ENCODE measurements around the gene TAF6.

The TAF6 gene

GRCh38 chr7:100091411-100092181 lies 27.6 kb downstream of the TAF6 start:
- DNase-seq, result peak; percentile 16

DNA sequence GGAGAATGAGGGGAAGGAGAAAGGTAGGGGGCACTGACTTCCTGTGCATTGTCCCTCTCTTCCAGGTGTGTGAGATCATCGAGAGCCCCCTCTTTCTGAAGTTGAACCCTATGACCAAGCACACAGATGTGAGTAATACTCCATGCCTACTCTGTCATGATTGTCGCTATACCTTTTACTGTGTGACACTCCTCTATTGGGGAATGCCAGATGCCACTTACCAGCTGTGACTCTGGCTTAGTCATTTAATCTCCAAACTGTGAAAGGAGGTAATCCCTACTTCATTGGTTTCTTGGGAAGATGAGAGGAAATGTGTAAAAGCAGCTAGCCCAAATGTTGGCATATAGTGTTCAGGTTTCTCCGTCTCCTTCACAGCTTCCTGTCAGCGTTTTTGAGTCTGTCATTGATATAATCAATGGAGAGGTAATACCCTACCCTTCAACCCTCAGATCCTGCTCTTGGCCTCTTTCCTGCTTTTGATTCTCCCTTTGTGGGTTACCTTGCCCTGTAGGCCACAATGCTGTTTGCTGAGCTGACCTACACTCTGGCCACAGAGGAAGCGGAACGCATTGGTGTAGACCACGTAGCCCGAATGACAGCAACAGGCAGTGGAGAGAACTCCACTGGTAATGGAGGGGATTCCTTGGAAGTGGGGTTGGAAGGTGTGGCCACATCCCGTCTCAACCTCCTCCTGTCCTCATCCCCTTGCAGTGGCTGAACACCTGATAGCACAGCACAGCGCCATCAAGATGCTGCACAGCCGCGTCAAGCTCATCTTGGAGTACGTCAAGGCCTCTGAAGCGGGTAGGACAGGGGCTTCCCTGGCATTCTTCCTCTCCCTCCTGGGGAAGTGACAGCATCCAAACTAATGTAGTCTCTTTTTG lies 28.4 kb downstream of the TAF6 start:
- DNase-seq, result no peak

- no peak for DNase-seq
Observed at GRCh38 chr7:100089458-100090196, 29.5 kb downstream of the TAF6 start.

GRCh38 chr7:100088621-100089457 lies 30.3 kb downstream of the TAF6 start, which contains the start of gene COPS6:
Gene COPS6 (plus strand): TSS chr7:100088969. CDS start chr7:100088991, 22 bp downstream.
- peak; percentile 92 for DNase-seq

DNA sequence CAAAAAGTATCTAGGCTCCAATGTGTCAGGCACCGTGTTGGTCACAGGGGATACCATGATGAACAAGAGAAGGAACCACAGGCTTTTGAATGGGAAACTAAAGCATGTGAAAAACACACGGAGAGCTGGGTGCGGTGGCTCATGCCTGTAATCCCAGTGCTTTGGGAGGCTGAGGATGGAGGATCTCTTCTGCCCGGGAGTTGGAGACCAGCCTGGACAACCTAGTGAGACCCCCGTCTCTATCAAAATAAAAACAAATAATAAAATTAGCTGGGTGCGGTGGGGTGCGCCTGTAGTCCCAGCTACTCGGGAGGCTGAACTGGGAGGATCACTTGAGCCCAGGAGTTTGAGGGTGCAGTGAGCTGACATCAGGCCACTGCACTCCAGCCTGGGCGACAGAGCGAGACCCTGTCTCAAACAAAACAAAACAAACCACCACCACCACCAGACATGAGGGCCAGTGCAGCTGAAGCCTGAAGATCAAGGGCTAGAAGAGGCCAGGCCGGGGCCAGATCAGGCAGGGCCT lies 31.0 kb downstream of the TAF6 start:
- no peak for DNase-seq

DNA sequence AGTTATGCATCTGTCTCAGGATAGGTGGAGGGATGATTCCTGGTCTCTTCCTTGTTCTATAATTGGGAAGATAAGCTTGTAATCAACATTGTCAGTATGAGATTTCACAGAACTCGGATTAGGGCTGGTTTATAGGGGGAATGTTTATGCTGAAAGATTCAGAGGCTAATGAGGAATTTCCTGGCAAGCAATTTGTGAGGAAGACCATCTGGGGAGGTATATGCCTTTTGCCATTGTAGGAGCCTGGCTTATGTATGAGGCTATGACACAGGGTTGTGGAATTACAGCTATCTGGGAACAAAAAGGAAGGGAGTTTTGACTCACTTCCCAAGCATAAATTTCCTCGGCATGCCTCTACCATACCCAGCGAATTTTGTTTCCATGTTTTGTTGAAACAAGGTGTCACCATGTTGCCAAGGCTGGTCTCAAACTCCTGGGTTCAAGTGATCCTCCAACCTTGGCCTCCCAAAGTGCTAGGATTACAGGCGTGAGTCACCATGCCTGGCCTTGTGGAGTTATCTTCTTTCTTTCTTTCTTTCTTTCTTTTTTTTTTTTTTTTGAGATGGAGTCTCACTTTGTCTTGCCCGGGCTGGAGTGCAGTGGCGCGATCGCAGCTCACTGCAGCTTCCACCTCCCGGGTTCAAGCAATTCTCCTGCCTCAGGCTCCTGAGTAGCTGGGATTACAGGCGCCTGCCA lies 32.0 kb downstream of the TAF6 start:
- no peak for DNase-seq

DNA sequence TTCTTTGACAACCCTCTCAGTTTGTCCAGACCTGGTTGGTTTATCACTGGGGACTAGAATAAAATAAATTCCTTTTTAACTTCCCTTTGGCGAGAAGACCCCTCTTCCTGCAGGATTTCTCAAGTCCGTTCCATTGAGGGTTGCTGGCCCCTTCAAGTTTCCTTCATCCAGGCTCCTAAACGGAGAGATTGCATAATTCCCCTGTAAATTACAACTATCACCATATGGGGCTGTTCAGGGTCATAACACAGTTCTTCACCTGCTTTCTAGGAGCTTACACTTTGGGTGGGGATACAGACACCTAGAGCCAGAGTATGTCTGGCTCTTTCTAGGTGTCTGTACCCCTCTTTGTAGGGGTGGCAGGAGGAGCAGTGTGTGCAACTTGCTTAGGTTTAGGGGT lies 33.6 kb downstream of the TAF6 start:
- no peak for DNase-seq

DNA sequence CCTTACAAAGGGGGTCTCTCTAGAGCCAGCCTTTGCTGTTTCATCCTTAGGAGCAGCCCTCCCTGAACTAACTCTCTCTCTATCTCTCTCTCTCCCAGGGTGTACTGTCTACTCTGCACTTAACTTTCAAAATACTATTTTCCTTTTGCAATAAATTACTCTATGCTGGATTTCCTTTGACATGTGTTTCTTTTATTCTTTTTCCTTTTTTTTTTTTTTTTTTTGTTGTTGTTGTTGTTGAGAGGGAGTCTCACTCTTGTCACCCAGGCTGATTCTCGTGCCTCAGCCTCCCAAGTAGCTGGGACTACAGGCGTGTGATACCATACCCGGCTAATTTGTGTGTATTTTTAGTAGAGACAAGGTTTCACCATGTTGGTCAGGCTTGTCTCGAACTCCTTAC lies 36.2 kb downstream of the TAF6 start:
- DNase-seq, result no peak

DNA sequence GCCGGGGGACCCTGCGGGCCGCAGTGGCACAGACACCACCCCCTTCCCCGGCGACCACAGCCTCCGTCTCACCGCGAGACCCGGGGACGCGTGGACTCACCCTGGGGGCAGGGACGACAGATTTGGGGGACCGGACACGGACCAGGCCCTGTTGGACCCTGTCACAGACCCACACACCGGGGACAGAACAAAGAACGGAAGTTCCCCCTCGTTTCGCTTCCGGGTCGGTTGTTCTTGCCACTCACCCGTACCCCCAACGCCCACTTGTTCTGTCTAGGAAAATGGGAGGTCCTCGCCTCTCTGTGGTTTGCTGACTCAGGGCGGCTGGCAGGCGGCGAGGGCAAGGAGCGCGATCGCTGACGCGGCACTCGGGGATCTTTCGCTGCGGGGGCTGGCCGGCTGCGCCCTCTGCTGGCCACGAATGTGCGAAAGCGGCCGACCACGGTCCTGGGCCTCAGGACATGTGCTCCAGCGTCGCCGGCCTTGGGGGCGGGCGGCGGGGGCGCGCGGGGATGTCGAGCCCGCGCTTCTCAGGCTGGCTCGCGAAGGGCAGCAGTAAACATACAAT lies 37.5 kb downstream of the TAF6 start, which contains the start of gene ZNF3:
ZNF3 (minus strand) TSS at position 189 of the 568 bp plus-strand sequence. CDS start 4,366 bp downstream, outside the sequence.
- peak; percentile 100 for DNase-seq

DNA sequence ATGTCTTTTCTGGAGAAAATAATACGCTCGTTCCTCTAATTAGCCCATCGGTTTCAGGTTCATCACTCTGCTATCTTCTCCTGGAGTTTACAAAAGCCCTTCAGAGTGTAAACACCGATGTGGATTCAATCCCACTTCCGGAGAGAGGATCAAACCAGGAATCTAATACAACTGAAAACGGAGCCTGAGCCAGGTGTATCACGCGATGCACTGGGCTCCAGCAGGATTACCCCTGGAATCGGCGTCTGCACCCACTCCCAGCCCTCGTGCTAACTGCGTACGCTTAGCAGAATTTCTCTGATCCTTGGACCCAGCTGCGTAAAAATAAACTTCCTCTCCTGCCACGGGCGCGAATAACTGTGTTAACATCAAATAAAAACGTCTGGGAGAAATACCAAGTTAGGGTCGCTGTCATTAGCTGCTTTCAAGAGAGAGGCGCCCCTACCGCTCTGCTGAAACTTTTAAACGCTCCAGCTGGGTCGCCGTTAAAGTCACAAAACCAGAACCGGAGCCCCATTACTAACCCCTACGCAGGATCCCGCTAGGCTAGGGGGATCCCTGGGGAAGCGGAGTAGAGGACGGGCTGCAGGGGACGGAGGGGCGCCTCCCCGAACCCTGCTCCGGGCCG lies 38.1 kb downstream of the TAF6 start:
- DNase-seq, result no peak

- DNase-seq, result no peak
Observed at GRCh38 chr7:100079024-100079560, 40.1 kb downstream of the TAF6 start.

- no peak for DNase-seq
Observed at GRCh38 chr7:100077205-100077604, 42.0 kb downstream of the TAF6 start.

DNA sequence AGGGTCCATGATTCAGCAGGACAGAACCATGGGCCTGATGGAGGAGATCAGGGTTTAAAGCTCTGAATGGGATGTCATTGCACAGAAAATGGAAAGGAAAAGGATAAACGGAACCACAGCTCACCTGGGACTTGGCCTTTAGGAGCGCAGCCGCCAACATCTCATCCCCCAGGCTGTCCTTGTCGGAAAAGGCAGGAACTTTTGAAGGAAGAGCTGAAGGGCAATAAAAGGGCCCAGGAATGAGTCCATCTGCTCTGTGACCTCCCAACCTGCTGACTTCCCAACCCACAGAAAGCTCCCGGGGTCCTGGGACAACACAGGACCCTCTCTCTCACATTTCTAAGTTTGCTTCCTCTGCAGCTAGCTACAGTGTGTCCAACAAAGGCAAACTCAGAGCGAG lies 43.7 kb downstream of the TAF6 start:
- DNase-seq, result no peak

GRCh38 chr7:100074841-100075240 lies 44.3 kb downstream of the TAF6 start:
- DNase-seq, result no peak

DNA sequence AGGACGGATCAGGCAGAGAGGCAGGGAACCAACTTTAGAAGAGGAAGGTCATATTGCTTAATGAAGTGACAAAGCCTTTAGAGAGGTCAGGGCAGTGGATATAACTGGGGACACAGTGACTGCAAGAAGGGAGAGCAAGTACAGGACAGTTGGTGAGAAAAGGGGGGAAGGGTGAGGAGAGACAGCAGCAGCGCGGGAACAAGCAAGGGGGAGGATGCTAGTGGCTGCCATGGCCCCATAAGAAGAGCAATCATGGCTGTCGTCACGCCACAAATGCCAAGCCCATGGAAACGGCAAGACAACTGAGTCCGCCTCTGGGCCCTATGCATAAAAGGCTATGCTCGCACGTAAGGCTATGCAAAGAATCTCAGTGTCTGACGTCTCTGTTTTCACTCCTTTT lies 46.7 kb downstream of the TAF6 start:
- no peak for DNase-seq

GRCh38 chr7:100071018-100071723 lies 48.0 kb downstream of the TAF6 start:
- no peak for DNase-seq

DNA sequence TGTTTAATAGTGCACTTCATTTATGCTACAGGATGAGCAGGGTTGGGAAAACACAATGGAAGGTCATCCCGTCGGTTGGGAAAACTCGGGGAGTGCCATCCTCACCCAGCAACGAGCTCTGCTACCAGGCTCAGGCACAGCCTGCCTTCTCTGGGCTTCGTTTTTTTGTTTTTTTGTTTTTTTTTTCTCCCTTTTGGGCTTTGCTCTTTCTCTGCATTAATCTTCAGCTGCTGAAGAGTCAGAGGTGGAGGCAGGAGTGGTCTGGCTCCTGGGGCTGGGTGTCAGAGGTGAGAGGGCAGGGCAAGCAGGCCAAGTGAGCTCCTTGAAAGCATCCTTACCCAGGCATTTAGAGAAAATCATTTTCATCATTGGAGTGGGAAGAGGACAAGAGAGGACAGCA lies 49.2 kb downstream of the TAF6 start:
- no peak for DNase-seq

GRCh38 chr7:100066953-100067352 lies 52.2 kb downstream of the TAF6 start:
- no peak for DNase-seq

- no peak for DNase-seq
Observed at GRCh38 chr7:100065452-100066186, 53.5 kb downstream of the TAF6 start.

All from retina (tissue), 1 donor.